NOMO-1 treated with dmso at 0.1 percent for 144 hours (cell line): ENCODE data around the gene HLF.

Experiments
- DNase-seq: peaks from one replicate; lab custom pipeline; 2025; ENCODE audit not compliant: unreplicated experiment; lab: John Stamatoyannopoulos, UW

The HLF gene

DNA sequence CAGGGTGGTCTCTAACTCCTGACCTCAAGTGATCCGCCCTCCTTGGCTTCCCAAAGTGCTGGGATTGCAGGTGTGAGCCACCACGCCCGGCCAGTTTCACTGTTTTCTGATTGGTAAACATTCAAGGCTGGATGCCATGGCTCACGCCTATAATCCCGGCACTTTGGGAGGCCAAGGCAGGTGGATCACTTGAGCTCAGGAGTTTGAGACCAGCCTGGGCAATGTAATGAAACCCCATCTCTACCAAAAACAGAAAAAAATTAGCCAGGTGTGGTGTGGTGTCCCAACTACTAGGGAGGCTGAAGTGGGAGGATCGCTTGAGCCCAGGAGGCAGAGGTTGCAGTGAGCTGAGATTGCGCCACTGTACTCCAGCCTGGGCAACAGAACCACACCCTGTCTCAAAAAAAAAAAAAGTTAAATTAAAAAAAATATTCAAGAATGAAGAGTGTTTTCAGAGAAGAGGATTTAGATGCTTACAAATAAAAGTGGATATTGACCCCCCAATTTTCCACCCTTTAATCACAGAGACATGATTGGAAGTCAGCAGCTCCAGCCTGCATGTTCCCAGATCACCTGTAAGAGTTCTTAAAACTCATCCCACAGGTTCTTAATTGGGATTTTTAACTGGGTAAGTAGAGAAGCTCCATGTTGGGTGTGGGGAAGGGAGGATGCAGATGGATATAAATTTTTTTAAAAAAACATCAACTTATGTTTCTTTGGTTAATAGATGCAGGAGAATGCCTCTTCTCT, 23.8 kb downstream of the HLF start:
- DNase-seq = no peak

DNA sequence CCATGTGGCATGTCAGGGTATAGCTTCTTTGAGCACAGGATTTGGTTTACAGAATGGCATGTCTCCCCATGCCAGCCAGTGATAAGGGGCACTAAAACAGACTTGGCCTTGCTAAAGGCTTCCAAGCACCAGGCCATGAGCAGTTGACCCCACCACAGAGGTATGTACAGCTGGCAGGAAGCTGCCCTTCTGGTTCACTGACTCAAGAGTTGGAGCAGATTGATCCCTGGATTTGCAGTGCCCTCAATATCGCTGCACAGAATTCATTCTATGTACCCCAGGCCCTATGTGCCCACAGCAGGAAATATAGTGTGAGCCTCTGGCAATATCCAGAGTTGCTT, 24.3 kb downstream of the HLF start:
- no peak for DNase-seq

DNA sequence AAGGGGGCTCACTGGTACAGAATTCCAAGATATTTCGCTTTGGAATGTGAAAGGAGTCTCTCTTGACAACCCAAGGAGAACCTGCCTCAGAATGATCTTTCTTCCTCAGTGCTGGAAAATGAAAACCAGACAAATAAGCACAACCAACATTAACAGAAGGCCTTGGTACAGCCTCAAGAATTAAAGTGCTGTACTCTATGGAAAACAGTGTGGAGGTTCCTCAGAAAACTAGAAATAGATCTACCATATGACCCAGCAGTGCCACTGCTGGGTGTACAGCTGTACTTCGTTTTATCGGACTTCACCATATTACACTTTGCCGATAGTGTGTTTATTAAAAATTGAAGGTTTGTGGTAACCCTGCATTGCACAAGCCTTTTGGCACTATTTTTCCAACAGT, 25.2 kb downstream of the HLF start:
- no peak for DNase-seq

DNA sequence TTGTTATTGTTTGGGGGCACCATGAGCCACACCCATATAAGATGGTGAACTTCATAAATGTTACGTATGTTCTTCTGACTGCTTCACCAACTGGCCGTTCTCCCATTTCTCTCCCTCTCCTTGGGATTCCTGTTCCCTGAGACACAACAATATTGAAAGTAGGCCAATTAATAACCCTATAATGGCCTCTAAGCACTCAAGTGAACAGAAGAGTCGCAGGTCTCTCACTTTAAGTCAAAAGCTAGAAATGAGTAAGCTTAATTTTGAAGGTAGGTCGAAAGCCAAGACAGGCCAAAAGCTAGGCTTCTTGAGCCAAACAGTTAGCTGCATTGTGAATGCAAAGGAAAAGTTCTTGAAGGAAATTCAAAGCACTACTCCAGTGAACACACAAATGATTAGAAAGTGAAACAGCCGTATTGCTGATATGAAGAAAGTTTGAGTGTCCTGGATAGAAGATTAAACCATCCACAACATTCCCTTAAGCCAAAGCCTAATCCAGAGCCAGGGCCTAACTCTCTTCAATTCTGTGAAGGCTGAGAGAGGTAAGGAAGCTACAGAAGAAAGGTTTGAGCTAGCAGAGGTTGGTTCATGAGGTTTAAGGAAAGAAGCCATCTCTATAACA, 25.8 kb downstream of the HLF start:
- no peak for DNase-seq

DNA sequence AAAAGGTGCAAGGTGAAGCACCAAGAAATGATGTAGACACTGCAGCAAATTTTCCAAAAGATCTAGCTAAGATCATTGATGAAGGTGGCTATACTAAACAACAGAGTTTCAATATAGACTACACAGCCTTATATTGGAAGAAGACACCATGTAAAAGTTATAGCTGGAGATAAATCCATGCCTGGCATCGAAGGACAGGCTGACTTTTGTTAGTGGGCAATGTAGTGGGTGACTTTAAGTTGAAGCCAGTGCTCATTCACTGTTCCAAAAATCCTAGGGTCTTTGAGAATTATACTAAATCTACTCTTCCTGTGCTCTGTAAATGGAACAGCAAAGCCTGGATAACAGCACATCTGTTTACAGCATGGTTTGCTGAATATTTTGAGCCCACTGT, 26.4 kb downstream of the HLF start:
- DNase-seq = no peak

DNA sequence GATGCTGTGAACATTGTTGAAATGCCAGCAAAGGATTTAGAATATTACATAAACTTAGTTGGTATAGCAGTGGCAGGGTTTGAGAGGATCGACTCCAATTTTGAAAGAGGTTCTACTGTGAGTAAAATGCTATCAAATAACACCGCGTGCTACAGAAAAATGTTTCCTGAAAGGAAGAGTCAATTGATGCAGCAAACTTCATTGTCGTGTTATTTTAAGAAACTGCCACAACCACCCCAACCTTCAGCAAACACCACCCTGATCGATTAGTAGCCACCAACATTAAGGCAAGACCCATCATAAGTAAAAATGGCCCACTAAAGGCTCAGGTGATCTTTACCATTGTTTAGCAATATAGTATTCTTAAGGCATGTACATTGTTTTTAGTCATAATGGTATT, 27.3 kb downstream of the HLF start:
- no peak for DNase-seq

DNA sequence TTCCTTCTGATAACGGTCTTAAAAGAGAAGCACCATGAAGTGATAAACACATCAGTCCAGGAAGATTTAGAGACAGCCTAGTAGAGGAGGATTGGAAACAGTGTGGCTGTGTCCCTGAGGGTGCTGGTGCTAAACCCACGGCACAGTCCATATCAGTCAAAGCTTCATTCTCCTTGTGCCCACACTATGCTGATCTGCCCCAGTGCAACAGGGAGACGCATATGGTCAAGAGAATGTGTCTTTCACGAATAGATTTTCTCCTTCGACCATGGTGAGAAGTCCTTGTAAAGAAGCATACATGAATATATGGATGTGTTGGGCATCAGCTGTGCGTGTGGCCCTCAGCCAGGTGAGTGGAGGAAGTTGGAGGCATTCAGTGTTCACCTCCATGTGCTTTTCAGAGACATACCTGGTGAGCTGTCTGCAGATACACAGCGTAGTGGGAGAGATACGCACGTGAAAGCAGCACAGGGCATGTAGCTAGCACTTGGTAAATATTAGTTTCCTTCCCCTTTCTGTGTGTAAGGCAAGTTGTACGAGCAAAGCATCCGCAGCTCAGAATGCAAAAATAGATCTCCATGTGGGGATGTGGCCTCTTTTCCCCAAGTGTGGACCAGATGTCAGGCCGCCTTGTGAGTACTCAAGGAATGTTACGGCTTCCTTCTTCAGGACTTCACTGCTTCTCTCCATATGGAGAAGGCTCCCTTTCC, 29.4 kb downstream of the HLF start:
- no peak for DNase-seq

DNA sequence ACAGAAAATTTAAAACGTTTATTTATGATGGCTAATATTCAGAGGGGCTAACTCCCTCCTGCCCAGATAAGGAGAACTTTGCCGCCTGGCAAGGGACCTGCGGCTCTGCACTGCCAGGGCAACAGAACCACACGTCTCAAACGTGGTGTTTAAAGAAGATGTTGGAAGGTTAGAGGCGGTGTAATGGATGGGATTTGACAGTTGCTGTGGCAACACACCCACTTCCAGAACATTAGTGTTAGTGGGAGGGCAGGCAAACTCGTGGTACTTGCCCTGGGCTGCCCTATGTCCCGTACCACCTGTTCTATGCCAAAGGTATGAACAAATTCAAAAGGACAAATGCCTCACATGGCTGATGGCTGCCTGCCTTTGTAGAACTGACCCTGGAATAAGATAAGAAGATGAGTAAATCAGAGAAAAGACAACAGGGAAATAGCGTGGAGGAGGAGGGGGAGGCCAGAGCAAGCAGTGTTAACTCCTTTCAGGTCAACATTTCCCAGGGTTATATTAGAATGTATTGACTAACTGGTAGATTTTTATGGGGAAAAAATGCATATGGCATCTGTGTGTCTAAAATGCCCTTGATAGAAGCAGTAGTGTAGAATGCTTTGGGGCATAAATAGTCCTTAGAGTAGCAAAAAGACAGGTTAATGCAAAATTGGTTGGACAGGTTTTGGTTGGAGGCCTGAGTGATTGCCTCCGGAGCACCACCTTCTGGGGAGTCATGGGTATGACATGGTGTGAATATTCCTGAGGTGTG, 30.8 kb downstream of the HLF start:
- no peak for DNase-seq

DNA sequence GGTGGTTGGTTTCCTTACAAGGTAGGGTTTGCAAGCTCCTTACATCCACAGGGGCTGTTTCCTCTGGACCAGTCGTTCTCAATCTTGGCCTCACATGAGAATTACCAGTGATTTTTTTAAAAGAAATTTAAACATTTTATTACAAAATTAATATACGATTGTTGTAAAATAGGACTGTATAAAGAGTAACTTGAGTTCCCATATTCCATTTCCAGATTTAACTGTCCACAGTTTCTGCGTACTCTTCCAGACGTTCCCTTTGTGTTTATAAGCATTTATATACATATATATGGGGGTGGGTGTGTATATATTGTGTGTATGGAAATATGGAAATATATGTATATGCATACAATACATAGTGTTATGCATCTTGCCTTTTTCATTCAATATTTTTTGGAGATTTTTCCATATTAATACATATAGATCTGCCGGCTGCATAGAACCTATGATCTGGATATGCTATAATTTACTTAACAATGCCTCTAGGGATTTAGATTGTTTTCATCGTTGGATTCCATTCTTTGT, 31.5 kb downstream of the HLF start:
- no peak for DNase-seq

DNA sequence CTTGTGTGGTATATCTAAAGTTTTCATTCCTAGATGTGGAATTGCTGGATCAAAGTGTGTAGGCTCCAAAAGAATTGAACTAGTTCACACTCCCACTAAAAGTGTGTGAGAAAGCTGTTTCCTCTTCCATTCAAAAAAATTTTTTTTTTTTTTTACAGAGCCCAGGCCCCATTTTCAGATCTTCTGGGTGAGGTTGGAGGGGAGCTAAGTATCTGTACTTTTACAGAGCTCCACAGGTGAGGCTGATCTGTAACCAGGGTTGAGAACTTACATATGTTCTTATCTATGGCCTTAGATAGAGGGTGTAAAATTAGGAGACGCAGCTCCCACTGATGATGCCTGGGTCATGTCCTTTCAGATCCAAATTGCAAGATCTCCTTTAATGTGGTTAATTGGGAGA, 31.9 kb downstream of the HLF start:
- no peak for DNase-seq

DNA sequence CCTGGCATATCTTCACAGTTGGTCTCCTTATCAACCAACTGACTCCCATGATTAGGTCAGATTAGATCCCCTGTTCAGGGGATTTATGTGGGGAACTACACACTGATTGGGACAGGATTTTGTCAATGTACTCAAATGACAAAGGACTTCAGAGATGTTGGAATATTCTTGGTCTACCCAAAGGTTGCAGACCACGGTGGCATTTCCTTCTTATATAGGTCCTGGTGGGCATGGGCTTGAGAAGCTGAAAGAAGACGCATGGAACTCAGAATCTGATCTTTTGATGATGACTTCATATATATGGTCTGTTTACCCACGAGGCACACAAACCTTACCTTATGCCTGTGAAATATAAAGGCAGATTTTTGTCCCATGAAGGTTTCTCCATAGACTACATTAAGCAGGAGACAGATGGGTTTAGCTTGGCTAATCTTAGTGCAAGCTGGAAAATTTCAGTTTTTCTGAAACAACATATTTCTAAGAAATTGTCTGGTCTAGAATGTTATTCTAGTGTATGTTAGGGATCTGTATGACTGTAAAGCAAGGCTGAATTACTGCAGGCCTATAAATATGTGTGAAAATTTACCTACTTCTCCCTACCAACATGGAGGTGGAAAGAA, 33.5 kb downstream of the HLF start:
- no peak for DNase-seq

DNA sequence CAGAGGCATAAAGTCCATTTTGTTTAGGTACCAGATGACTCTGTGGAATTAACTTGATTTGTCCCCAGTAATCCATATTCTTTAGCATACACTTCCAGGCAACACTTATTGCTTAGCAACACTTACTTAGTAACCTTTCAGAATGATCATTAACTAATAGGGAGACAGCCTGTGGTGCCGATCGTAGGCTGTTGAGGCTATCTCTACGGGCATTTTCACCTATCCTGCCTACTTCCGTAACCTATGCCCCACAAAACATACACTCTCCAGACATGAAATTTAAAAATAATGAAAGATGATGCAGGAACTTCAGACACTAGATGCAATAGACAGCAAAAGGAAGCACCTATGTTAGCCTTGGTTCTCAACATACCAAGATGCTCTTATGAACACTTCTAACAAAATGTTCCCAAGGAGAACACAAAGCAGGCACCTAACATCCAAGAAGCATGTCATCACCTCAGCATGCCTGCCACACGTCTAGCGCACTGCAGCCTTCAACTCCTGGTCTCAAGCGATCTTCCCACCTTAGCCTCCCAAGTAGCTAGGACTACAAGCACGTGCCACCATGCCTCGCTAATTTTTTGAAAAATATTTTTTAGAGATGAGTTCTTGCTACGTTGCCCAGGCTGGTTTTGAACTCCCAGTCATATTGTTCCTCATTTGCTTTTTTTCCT, 34.5 kb downstream of the HLF start:
- DNase-seq = no peak

DNA sequence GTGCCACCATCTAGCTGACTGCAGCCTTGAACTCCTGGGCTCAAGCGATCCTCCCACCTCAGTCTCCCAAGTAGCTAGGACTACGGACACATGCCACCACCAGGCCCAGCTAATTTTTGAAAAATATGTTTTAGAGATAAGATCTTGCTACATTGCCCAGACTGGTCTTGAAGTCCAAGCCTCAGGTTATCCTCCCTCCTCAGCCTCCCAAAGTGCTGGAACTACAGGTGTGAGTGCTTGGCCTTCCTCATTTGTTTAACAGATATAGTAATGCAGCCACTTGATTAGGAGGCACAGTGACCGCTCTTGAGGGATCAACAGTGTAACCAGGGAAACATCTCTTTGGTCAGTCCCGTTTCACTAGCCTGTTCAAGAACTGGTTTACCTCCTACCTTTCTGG, 35.1 kb downstream of the HLF start:
- no peak for DNase-seq

DNA sequence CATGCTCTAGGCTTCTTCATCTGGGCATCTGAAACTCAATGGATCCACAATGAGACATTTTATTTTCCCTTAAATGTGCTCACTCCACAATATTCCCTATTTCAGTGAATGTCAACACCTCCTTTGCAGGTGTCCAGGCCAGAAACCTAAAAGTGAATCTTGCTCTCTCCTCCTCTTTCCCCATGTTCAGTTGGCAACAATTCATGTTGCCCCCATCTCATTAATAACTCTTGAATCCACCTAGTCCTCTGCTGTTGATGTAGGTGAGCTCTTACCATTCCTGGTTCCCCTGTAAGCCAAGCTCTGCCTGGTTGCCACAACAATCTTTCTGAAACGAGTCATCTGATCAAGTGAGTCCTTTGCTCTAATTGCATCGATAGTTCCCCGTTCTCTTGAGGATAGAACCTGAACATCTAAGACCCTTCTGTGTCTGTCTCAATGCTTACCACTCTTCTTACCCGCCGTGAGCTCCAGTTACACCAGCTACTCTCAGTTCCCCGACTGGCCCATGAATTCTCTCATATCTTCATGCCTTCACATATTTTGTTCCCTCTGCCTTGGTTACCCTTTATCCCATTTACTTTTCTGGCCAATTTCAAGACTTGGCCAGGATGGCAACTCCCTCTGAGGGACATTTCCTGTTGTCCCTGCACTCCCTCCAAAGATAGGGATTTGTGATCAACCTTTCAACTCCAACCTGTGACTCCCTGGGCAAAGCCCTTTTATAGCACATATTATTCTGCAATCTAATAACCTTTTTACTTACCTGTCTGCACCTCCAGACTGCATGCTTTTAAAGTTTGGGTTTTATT, 35.9 kb downstream of the HLF start:
- DNase-seq = no peak

DNA sequence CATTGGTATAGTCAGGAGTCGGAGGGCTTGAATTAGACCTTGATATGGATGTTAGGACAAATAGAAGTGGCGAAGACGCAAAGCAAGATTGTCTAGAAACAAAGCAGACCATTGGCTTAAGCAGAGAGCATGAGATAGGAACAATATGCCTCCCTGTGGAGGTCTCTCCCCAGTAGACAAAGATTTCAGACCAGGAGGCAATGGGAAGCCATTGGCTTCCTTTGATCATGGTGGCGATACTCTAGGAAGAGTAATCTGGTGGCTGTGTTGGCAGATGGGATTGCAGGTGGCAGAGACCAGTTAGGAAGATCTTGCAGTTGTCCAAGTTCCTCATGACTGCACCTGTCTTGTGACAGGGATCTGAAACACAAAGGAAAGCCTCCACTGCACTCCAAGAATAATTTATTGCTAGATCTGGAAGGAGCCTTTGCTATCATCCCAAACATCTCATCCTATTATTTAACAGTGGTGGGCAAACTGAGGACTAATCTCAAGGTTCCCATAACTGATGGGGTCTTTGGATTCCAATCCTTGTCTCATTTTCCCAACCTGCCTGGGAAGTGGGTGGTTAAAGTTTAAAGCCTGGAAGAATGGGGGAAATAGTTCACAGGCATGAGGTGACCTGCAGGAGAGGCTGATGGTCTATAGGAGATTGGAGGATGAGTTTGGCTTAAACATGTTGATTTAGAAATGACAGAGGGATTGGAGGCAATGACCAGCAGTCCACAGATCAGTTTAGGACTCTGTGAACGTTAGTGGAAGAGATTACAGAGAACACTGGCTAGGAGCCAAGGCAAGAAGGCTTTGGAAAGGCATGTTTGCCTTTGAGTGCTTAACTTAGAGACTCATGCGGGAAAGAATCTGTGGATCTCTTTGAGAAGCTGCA, 37.0 kb downstream of the HLF start:
- no peak for DNase-seq

DNA sequence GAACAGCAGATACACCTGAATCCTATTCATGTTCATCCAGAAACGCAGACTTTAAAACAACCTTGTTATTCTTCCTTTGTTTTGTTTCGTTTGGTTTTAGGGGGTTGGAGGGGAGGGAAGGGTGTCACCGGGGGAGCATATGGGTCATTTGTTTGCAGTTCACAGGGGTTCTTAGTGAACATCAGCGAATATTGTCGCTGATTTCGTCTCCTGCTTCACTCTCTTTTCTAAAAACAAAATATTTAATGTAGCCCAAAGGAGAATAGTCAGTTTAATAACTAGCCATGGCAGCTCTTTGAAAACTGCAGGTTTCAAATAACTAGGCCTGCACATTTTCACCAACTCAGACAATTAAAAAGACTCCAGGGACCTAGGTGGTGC, 37.6 kb downstream of the HLF start:
- DNase-seq = no peak

DNA sequence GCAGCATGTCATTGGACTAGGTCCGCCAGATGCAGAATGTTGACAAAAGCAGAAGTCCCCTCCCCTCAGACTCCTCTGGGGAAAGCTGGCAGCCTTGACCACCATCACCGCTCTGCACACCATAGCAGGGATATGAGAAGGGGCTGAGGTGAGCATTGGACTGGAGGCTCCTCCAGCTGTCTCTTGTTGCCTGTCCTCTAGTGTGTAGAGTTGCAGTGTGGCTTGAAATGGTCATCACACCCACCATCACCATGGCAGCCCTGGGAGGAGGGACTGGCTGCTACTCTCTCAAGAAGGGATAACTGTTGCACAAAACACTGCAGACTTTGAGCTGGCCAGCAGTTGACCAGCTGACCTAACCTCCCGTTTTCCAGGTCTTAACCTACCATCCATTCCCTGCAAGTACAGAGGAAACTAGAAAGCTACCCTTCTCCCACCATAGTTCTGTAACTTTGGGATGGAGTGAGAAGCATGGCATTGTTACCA, 38.3 kb downstream of the HLF start:
- DNase-seq = no peak

DNA sequence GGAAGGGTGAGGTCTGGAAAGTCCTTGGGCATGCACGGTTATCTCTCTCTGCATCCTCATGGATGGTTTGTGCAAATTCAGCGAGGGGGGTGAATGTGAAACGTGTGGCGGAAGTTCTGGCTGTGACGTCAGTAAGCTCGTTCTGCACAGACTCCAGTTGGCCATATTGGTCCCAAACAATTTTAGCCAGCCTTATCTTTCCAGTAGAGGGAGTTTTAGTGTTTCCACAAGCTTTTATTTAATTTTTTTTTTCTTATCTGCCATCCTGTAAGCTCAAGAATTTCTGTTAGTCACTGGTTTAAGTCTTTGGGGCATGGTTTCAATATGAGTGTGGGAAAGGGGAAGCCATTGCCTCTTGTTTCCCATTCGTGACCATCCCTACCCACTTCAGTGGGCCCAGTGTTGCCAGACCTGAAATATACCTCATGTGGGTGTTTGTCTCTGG, 39.0 kb downstream of the HLF start:
- DNase-seq = no peak
